ENCODE measurements around the gene PPP1R8. TPM values are rescaled to one million over a fixed set of nuclear protein-coding genes. Genes with fewer than 3 reads are reported as not detected.

Gene PPP1R8
- total RNA-seq, 4 donors from 2014 or later: 33.2 to 51.6 (median 42.0) TPM

- Histone ChIP-seq H3K27me3 (no peaks in the 10 kb centered on the region), H3K9me3 (no peaks in the 10 kb centered on the region), H3K4me3 (no peak overlapping the region), H3K36me3 (no peaks in the 10 kb centered on the region), H3K4me1 (peaks cover 0 to 14% (median 10%) of the 10 kb centered on the region in 4 donors), H3K27ac (replicated peaks in 1 of 4) (peak overlapping the region in 3 of 4 donors; percentile 43 to 51 (median 49))
- no peak for DNase-seq (ENCODE audit: extremely low spot score)
- intact Hi-C loops (cut with DNase I): no loop called here
- 84% methylated on average over 7 of the region's 8 CpGs for WGBS
- TF ChIP-seq CTCF (IDR thresholded peaks at IDR 0.05): no peak
- TF ChIP-seq POLR2A (IDR thresholded peaks at IDR 0.05; ENCODE audit: low read depth): no peak
Measured at GRCh38 chr1:27864264-27864895, 33.8 kb downstream of the PPP1R8 start.

GRCh38 chr1:27865821-27866220 is 35.2 kb downstream of the PPP1R8 start:
- Histone ChIP-seq H3K4me1 (peaks cover 0 to 14% (median 10%) of the 10 kb centered on the region in 4 donors), H3K27me3 (no peaks in the 10 kb centered on the region), H3K4me3 (no peak overlapping the region), H3K36me3 (no peaks in the 10 kb centered on the region), H3K9me3 (no peaks in the 10 kb centered on the region), H3K27ac (replicated peaks in 1 of 4) (no peak overlapping the region)
- DNase-seq (ENCODE audit: extremely low spot score): no peak
- intact Hi-C loops (cut with DNase I): no loop called here
- WGBS: 89% methylated on average over 10 of the region's 10 CpGs
- no peak for TF ChIP-seq POLR2AphosphoS5 (IDR thresholded peaks at IDR 0.05)
- no peak for TF ChIP-seq EP300 (IDR thresholded peaks at IDR 0.05)
- TF ChIP-seq CTCF (IDR thresholded peaks at IDR 0.05): no peak
- TF ChIP-seq POLR2A (IDR thresholded peaks at IDR 0.05; ENCODE audit: low read depth): no peak

GRCh38 chr1:27868556-27868931 is 38.0 kb downstream of the PPP1R8 start:
- intact Hi-C loops (cut with DNase I): no loop called here

GRCh38 chr1:27868932-27869718 is 38.5 kb downstream of the PPP1R8 start:
- no peak for DNase-seq (ENCODE audit: extremely low spot score)
- 57% methylated on average over 12 of the region's 16 CpGs for WGBS
- Histone ChIP-seq H3K27me3 (peaks cover 0 to 9% (median 0%) of the 10 kb centered on the region in 4 donors), H3K36me3 (no peaks in the 10 kb centered on the region), H3K4me3 (peak overlapping the region in 1 of 4 donors; percentile 11), H3K9me3 (no peaks in the 10 kb centered on the region), H3K4me1 (peaks cover 5 to 23% (median 17%) of the 10 kb centered on the region in 4 donors), H3K27ac (replicated peaks in 1 of 4) (peak overlapping the region in 1 of 4 donors; percentile 12)
- TF ChIP-seq CTCF (IDR thresholded peaks at IDR 0.05) (no peak), EP300 (IDR thresholded peaks at IDR 0.05) (no peak), POLR2AphosphoS5 (IDR thresholded peaks at IDR 0.05) (no peak), POLR2A (IDR thresholded peaks at IDR 0.05; ENCODE audit: low read depth) (no peak)
- intact Hi-C loops (cut with DNase I): no loop called here

More at GRCh38 chr1:27868556-27868931, 38.0 kb downstream of the PPP1R8 start:
- peaks cover 0 to 8% (median 0%) of the 10 kb centered on the region in 4 donors for H3K27me3 ChIP-seq
- WGBS: 85% methylated on average over 11 of the region's 11 CpGs
- DNase-seq (ENCODE audit: extremely low spot score): no peak
- no peaks in the 10 kb centered on the region for H3K36me3 ChIP-seq
- H3K9me3 ChIP-seq: no peaks in the 10 kb centered on the region
- TF ChIP-seq POLR2AphosphoS5 (IDR thresholded peaks at IDR 0.05) (no peak), POLR2A (IDR thresholded peaks at IDR 0.05; ENCODE audit: low read depth) (no peak), EP300 (IDR thresholded peaks at IDR 0.05) (no peak), CTCF (IDR thresholded peaks at IDR 0.05) (no peak)
- H3K4me3 ChIP-seq: no peak overlapping the region
- no peak overlapping the region for H3K27ac ChIP-seq (replicated peaks in 1 of 4)
- H3K4me1 ChIP-seq: peaks cover 5 to 23% (median 18%) of the 10 kb centered on the region in 4 donors
